ENCODE results near the gene SMPDL3A. TPM values are rescaled to one million over a fixed set of nuclear protein-coding genes. Genes with fewer than 3 reads are reported as not detected.

SMPDL3A gene
- total RNA-seq, 4 donors from 2014 or later = 7.2 to 21.9 (median 10.8) TPM

DNA sequence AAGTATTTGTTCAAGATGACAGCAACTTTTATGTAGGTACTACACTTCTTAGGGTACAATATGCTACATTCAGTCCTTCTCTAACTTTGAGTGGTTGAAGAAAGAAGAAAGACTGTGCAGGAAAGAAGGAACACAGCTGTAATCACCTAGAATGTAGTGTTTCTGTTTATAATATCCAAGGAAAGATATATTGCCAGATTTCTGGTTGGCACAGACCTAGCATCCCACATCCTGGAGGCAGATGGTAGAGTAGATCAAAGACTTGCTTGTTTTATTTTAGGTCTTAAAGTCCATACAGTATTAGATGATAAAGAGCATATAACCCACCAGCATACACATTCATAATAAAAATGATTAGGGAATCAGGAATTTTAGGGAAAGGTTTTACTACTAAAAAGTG lies 22.8 kb upstream of the SMPDL3A start:
- TF ChIP-seq, protein P1, sequence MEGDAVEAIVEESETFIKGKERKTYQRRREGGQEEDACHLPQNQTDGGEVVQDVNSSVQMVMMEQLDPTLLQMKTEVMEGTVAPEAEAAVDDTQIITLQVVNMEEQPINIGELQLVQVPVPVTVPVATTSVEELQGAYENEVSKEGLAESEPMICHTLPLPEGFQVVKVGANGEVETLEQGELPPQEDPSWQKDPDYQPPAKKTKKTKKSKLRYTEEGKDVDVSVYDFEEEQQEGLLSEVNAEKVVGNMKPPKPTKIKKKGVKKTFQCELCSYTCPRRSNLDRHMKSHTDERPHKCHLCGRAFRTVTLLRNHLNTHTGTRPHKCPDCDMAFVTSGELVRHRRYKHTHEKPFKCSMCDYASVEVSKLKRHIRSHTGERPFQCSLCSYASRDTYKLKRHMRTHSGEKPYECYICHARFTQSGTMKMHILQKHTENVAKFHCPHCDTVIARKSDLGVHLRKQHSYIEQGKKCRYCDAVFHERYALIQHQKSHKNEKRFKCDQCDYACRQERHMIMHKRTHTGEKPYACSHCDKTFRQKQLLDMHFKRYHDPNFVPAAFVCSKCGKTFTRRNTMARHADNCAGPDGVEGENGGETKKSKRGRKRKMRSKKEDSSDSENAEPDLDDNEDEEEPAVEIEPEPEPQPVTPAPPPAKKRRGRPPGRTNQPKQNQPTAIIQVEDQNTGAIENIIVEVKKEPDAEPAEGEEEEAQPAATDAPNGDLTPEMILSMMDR (IDR thresholded peaks at IDR 0.05; ENCODE audit: low read depth) = no peak

DNA sequence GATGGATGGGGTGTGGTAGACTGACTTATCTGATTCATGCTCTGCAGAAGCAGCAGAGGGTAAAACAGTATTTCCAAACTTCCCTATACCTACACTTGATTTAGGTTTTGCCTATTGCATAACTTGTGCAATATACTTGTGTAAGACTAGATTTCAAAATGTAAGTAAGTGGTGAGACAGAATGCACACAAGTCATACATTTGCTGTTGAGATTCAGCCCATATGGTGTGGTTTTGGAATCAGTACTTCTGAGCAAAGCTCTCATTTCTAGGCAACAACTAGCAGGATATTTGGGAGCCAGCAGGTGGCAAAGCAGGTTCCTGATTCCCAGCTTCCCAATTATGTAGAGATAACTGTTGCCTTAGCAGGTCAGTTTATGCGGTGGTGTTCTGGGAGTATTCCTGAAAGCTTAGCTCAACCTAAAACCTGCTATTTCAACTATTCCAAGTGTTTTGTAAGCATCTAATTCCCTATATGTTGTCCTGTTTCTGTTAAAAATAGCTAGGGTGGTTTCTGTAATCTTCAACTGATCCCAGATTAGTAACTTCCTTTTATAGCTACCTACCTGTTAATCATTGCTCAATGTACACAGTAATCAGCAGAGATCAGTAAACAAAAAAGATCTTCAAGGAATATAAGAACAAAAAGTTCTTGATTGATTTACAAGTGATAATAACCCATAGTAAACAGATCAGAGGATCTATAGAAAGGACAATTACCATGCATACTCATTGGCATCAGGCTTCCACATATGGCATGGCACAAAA lies 18.0 kb upstream of the SMPDL3A start:
- TF ChIP-seq, protein P1 (IDR thresholded peaks at IDR 0.05; ENCODE audit: low read depth) = no peak

DNA sequence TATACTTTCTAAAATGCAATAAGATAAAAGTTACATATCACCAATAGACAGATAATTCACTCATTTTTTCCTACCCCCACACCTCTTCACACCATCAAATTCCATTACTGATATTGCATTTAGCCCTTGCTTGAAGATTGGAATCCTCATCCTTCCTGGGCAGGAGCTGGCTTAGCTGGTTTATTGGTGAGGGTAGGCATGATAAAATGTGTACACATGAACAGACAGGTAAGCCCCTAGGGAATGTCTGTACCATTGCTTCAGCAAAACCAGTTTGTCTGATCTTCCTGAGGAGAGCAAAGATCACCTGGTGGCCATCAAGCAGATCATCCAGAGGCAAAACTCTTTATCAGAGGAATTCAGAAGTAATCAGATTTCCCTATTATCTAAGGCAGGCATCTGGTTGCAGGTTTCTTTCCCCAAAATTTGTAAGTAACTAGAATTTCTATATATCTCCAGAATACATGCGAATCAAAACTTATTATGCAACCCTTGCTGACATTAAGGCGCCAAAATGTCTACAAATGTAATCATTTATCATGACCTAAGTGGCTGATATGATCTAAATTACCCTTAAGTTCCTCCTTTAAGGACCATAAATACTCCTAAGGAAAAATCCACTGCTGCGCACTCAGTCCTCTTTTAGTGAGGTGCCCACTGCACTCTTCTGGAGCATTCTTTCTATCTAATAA lies 16.2 kb upstream of the SMPDL3A start:
- TF ChIP-seq, protein P1 (IDR thresholded peaks at IDR 0.05; ENCODE audit: low read depth) = no peak

DNA sequence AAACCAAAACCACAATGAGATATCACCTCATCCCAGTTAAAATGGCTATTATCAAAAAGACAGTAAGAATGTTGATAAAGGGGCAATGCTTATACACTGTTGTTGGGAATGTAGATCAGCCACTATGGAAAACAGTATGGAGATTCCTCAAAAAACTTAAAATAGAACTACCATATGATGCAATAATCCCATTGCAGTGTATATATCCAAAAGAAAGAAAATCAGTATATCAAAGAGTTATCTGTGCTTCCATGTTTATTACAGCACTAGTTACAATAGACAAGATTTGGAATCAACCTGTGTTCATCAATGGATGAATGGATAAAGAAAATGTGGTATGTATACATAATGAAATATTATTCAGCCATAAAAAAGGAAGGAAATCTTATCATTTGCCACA lies 13.1 kb upstream of the SMPDL3A start:
- TF ChIP-seq, protein P1 (IDR thresholded peaks at IDR 0.05; ENCODE audit: low read depth) = no peak

DNA sequence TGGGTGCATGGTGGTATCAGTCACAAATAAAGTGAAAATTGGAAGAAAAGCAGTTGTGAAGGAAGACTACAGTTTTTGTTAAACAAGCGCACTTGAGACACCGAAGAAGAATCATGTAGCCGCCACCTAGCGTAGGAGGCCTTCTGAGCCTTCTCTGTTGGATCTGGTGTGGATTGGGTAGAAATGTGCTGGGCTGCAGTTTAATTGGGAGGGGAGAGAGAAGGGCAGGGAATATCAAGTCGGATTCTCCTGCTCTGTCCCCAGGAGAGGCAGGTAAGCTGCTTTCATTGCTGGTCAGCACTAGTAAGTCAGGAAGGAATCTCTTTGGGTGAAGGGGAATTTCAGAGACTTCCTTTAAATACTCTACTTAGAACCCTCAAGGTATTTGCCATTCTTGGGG lies 10.8 kb upstream of the SMPDL3A start:
- TF ChIP-seq, protein P1 (IDR thresholded peaks at IDR 0.05; ENCODE audit: low read depth) = no peak

DNA sequence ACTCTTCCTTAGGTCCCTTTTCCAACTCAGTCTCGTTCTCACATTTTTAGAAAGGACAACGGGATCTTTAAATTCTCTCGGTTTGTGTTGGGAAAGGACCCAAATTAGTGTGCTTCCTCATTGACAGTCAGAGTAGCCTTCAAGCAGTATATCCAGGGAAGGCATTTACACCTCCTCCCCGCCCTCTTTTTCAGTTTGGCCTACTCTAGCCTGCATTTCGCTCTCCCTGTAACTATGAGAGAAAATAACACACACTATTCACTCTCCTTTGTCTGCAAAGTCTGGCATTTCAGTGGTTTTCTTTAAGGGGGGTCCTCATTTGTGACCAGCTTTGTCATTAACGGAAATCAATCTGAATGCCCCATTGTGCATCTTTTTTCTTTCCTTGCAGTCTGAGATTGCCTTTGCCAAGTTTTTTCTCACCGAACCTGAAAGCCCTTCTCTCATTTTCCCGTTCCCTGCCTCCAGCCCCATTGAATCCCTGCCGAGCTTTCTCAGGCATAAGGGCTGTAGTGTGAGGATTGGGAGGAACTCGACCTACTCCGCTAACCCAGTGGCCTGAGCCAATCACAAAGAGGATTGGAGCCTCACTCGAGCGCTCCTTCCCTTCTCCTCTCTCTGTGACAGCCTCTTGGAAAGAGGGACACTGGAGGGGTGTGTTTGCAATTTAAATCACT lies 9.9 kb upstream of the SMPDL3A start:
- TF ChIP-seq, protein P1 (IDR thresholded peaks at IDR 0.05; ENCODE audit: low read depth) = no peak

DNA sequence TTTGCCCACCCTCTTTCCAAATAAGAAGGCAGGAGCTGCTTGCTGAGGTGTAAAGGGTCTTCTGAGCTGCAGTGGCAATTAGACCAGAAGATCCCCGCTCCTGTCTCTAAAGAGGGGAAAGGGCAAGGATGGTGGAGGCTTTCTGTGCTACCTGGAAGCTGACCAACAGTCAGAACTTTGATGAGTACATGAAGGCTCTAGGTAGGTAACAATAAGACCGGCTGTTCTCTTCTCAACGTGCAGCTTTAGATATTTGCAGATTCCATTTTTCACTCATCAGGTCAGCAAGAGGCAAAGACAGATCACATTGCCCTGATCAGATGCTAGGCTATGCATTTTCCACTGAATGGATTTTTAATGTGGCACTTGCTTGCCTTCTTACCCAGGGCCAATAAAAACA lies 9.4 kb upstream of the SMPDL3A start, which contains the start of gene FABP7:
FABP7 (plus strand) TSS at position 50 of the 400 bp plus-strand sequence; CDS start at position 129, 79 bp downstream.
- TF ChIP-seq, protein P1 (IDR thresholded peaks at IDR 0.05; ENCODE audit: low read depth) = no peak

Data from subcutaneous adipose tissue (tissue), 4 donors.